CD4-positive, alpha-beta T cell treated with Interleukin-2 at 100 ng/mL for 4 hours (primary cell): ENCODE data around the gene HSP90AA1.

Source experiments
- DNase-seq: peaks from one replicate; pipeline ENCODE4 v3.0.0-alpha.2; 2020; ENCODE audit warnings: low spot score

The HSP90AA1 gene

DNA sequence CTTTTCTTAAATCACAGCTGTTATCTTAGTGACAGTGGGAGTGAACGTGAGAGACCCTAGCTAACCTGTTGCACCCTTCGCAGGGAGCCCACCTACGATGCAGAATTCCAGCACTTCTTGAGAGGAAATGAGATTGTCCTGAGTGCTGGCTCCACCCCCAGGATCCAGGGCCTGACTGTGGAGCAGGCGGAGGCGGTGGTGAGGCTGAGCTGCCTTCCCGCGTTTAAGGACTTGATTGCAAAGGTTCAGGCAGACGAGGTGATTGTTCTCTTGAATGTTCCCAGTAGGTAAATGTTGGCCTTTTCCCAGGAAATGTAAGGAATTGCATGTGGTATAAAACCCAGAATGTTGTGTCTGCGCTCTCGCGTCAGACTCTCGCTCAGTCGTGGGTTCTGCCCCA, 46.7 kb downstream of the HSP90AA1 start:
- DNase-seq = no peak

DNA sequence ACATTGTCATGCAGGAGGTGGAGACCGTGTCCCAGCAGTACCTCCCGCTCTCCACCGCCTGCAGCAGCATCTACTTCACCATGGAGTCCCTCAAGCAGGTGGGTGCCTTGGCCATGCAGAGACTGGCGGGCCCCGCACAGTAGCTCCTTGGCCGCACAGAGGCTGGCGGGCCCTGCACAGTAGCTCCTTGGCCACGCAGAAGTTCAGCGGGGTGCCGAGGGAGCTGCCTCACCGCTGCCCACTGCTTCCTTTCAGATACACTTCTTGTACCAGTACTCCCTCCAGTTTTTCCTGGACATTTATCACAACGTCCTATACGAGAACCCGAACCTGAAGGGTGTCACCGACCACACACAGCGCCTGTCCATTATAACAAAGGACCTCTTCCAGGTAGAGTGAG, 47.7 kb downstream of the HSP90AA1 start:
- no peak for DNase-seq

DNA sequence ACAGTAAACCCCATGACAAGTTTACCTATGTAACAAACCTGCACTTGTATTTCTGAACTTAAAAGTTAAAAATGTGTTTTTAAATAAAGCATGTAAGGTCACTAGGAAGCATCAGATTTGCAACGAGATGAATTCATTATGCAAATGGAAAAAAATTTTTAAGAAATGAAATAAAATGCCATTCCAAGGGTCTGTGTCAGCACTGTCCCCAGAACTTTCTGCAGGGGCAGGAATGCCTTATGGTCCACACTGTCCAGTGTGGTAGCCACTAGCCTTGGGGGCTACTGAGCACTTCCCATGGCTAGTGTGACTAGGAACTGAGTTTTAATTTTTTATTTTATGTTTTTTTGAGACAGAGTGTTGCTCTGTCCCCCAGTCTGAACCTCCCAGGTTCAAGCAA, 49.2 kb downstream of the HSP90AA1 start:
- DNase-seq = no peak

DNA sequence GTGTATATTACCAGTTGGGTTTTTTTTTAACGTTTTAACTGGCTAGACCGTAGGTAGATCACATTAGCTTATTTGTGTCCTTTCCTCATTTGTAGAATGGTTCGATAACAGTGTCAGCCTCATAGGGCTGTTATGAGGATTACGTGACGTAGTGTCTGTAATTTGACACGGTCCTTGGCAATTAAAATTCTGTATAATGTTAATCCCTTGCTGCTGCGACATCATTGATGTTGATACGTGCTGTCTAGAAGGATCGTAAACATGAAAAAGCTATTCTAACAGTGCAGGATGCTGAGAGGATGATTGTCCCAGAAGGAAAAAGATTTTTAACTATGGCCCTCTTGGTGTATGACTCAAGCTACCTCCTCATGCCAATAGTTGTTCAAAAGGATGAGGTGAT, 50.9 kb downstream of the HSP90AA1 start:
- no peak for DNase-seq

DNA sequence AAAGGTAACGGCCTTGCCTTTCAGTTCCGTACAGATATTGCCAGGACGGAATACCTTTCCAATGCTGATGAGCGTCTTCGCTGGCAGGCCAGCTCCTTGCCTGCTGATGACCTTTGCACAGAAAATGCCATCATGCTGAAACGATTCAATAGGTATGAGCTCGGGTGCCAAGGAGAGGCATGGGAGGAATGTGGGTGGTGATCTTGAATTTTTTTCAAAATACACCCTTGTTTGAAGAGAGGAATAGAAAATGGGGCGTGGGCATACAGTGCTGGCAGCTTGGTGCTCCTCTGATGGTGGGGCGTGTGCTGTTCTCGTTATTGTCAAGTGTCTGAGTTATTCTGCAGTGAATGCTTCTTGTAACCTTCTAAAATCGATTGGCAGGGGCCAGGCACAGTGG, 52.5 kb downstream of the HSP90AA1 start:
- no peak for DNase-seq

DNA sequence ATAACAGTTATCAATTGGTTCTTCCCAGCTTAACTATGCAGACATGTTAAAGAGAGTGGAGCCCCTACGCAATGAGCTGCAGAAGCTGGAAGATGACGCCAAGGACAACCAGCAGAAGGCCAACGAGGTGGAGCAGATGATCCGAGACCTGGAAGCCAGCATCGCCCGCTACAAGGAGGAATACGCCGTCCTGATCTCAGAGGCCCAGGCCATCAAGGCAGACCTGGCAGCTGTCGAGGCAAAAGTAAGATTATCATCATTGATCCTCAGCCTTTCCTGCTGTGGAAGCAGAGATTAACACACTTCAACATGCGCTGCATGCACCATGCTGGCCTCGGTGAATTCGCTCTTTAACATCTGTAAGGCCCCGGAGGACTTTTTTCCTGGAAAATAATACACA, 53.6 kb downstream of the HSP90AA1 start:
- DNase-seq = no peak
